A172 (cell line): ENCODE data around the gene CFAP141. TPM values are rescaled to one million over a fixed set of nuclear protein-coding genes. Genes with fewer than 3 reads are reported as not detected.
A peak's percentile ranks its signal among the peaks of the same experiment; 100 is the strongest.
"Not testable (repeated sequence)": the region's sequence is repeated elsewhere in the genome, so short reads cannot be mapped to it uniquely, and the experiment has no call there.

Experiments
- DNase-seq: peaks from one replicate; pipeline ENCODE4 v3.0.0-alpha.2; 2015; ENCODE audit warnings: low spot score
- total RNA-seq: library from RNA; depleted of rRNA; stranded (reverse); fragments of >200 nt; shearing (Covaris generic); gene quantifications from 2 replicates; pipeline ENCODE4 v1.2.3, GENCODE V29; 2014; rRNA removed

Gene CFAP141
- not detected in 2 replicates for total RNA-seq

GRCh38 chr1:154206196-154206595, at the start of gene CFAP141:
Gene CFAP141 (minus strand): TSS chr1:154206333. CDS start chr1:154206307, 26 bp downstream.
- no peak for DNase-seq

DNA sequence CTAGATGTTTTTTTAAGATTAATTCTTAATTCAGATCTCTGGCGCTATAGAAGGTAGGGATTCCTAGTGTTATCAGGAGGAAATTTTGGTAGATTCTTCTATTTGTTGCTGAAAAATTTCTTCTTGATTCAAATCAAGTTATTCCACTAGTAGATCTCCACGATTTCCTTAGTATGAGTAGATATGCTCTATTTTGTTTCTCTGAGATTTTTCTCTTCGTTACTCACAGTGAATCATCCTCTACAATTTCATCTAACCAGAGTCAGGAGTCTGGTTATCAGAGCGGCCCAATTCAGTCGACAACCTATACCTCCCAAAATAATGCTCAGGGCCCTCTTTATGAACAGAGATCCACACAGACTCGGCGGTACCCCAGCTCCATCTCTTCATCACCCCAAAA, 47.5 kb upstream of the CFAP141 start:
- no peak for DNase-seq

GRCh38 chr1:154241703-154242351, 35.7 kb upstream of the CFAP141 start:
- no peak for DNase-seq

DNA sequence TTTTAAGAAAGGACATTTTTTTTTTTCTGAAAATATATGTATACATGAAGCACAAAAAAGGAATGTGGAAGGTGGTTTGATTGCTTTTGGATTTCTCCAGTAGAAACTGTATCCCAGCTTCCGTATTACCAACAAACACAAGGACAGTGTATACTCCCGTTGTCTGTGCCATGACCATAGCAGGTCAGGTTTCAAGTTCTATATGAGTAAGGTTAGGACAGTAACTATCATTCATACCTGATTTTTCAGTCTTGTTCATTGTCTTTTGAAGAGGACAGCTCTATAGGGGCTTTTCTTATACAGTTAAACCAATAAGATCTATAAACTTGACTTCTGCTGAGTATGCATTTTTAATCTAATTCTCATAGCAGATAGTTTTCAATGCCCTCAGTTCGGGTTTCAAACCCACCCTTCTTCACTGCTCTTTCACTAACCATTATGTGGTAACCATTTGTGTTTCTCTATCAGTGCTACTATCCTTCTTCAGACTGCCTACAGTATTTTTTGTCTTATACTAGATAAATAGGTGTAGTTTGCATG, 34.2 kb upstream of the CFAP141 start:
- DNase-seq: no peak

GRCh38 chr1:154239491-154239890, 33.4 kb upstream of the CFAP141 start:
- DNase-seq: no peak

DNA sequence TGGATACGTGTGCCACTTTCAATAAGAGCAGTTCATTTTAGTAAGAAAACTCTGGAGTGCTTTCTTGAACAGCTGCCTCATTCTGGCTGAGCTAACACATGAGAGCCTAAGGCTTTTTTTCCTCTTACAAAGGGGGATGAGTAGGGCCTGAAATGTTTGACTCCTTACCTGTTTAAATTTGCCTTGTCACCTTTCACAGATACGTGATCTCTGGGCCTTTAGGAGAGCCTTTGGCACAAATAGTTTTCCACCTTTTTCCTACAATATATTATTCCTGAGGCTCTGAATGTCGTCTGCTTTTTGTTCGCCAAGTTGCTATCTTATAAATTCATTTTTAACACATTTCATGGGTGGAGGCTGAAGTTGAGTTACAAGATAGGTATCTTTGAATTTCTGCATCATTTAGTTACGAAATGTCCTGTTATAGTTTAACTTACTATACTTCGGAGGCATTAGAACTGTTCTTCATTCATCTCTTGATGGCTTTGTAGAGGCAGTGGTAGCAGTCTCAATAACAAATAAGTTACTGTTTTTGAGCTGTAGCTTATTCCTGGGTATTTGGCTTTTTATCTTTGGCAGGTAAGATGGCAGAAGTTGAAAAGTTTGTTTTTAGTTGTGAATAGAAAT, 31.9 kb upstream of the CFAP141 start:
- DNase-seq: no peak

GRCh38 chr1:154237435-154237834, 31.3 kb upstream of the CFAP141 start:
- no peak for DNase-seq

DNA sequence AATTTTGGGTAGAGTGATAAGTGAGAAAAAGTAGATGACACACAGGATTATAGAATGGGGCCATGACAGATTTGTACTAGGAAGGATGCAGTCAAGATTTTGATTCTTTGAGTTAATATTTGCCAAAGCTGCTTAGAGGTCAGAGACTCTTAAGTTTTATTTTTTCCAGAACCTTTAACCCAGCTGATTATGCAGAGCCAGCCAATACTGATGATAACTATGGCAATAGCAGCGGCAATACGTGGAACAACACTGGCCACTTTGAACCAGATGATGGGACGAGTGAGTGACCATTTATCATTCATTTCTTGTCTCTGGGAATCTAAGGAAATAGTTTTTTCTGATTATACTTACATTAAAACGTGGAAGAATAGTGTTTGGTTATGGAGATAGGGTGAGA, 30.7 kb upstream of the CFAP141 start:
- no peak for DNase-seq

DNA sequence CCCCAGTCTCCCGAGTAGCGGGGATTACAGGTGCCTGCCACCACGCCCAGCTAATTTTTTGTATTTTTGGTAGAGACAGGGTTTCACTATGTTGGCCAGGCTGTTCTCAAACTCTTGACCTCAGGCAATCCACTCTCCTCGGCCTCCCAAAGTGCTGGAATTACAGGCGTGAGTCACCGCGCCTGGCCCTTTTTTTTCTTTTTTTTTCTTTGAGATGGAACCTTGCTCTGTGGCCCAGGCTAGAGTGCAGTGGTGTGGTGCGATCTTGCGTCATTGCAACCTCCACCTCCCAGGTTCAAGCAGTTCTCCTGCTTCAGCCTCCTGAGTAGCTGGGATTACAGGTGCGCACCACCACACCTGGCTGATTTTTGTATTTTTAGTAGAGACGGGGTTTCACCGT, 27.0 kb upstream of the CFAP141 start:
- DNase-seq: not testable (repeated sequence)

GRCh38 chr1:154231112-154231511, 25.0 kb upstream of the CFAP141 start:
- DNase-seq: not testable (repeated sequence)

DNA sequence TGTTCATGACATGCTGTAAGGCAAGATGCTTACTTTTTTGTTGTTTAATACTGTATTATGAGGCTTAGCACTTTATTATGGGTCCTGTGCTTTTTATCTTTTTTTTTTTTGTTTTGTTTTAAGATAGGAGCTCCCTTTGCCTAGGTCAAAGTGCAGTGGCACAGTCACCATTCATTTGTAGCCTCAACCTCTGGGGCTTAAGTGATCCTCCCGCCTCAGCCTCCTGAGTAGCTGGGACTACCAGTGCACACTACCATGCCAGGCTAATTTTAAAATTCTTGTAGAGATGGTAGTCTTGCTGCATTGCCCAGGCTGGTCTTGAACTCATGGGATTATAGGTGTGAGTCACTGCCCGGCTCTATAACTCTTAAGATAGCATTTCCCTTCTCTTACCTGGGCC, 19.2 kb upstream of the CFAP141 start:
- no peak for DNase-seq

- no peak for DNase-seq
Measured at GRCh38 chr1:154223621-154224020, 17.5 kb upstream of the CFAP141 start.

GRCh38 chr1:154222918-154223317, 16.8 kb upstream of the CFAP141 start:
- no peak for DNase-seq

GRCh38 chr1:154222518-154222917, 16.4 kb upstream of the CFAP141 start:
- DNase-seq: no peak

GRCh38 chr1:154221278-154222001, 15.3 kb upstream of the CFAP141 start:
- peak; percentile 42 for DNase-seq

DNA sequence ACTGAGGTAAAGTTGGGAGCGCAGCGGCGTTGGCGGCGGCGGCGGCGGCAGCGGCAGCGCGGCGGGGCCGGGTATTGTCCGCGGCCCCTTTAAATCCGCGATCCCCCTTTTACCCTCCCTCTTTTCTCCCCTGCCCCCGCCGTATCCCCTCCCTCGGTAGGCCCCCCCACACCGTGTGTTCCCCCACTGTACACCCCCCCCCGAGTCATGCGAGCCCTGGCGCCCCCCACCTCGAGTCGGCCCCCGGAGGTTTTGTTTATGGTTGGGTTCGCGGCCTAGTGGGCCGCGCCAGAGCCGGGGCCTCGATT, 14.8 kb upstream of the CFAP141 start:
- DNase-seq: no peak

DNA sequence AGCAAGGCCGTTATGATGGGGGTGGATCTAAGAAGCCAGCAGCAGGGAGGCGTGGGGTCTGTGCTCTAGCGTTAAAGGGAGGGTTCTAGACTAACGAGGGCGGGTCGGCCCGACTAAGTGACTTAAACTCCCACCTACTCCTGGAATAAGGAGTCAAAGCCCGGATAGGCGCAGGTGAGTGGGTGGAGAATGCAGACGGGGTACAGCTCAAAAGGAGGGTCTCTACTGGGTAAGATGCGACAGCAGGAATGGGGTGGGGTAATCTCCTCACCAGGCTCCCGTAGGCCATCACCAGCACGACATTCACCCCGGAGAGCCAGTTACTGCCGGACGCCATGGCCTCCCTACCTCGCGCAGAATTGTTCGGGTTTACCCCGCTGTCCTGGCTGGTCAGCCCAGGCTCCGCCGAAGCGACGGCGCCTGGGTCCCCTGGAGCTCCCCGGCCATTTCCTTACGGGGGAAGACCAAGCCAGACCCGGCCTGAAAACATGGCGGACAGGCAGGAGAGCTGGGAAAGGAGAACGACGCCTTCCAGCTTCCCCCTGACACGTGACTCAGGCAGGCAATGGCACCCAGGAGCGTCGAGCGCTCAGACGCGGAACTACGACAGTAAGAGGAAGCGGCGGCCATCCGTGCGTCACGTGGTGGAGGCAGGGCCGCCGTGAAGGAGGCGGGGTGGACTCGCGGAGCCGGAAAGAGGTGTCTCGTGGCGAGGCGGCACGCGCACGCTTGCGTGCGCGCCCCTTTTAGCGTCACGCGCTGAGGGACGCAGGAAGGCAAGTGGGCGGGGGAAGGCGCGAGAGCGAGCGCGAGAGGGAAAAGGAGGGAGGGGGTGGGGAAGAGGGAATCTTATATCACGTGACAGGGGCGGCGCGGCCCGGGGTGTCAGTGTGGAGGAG, 14.2 kb upstream of the CFAP141 start, which contains the start of gene UBAP2L:
UBAP2L (plus strand) TSS at position 885 of the 899 bp plus-strand sequence. CDS start 4,169 bp downstream, outside the sequence.
- DNase-seq: peak; percentile 98

GRCh38 chr1:154219541-154219940, 13.4 kb upstream of the CFAP141 start:
- DNase-seq: peak; percentile 21

- no peak for DNase-seq
Measured at GRCh38 chr1:154218545-154218944, 12.4 kb upstream of the CFAP141 start.

DNA sequence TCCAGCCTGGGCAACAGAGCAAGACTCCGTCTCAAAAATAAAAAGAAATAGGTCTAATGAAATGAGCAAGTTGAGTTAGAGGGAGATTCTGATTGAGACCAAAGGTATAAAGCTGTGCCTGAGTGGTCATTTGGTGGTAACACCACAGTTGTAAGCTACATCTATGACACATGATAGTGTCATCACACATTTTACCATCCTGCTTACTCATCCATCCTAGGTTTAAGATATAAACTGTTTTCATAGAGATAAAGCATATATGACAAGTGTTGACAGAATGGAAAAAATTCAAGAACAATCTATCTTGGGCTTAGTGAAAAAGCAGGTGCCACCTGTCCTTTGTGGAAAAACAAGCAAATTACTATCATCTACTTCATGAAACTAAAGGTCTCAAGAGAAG, 7.1 kb upstream of the CFAP141 start:
- peak; percentile 90 for DNase-seq

- DNase-seq: no peak
Measured at GRCh38 chr1:154212083-154212482, 6.0 kb upstream of the CFAP141 start.
